Measurements from ENCODE around the gene E4F1. TPM values are rescaled to one million over a fixed set of nuclear protein-coding genes. Genes with fewer than 3 reads are reported as not detected.

Gene E4F1
- total and polyA plus RNA-seq, 7 donors, result 10.8 to 26.9 (median 19.4) TPM

DNA sequence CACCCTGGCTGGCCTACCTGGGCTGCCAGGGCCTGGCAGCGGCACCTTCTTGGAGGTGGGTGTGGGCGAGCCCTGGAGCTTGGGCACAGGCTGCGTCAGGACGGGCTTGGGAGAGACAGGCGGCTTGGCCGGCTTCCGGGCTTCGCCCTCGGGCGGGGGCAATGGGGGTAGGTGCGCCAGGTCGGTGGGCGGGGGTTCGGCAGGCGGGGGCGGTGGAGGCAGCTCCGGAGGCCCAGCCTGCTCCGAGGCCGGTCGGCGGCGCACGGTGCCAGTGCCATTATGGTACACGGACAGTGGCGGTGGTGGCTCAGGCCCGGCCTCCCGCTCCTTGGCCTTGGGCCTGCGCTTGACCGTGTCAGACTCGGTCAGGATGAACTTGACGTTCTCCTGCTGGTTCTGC is 43.8 kb upstream of the E4F1 start:
- Histone ChIP-seq H3K9me3 (no peaks in the 10 kb centered on the region), H3K4me1 (peaks cover 0 to 5% (median 0%) of the 10 kb centered on the region in 4 donors), H3K36me3 (peaks cover 21 to 36% (median 27%) of the 10 kb centered on the region in 4 donors), H3K4me3 (no peak overlapping the region), H3K27ac (no peak overlapping the region), H3K27me3 (peaks cover 0 to 8% (median 0%) of the 10 kb centered on the region in 3 donors)
- WGBS, 2 donors, result 87 to 95% methylated on average over 31 of the region's 31 CpGs
- DNase-seq, result no peak
- intact Hi-C loops (cut with DNase I), result no loop called here
- TF ChIP-seq EP300 (IDR thresholded peaks at IDR 0.05) (no peak), POLR2AphosphoS5 (IDR thresholded peaks at IDR 0.05) (no peak), POLR2A (IDR thresholded peaks at IDR 0.05) (no peak)
- TF ChIP-seq, protein P1, sequence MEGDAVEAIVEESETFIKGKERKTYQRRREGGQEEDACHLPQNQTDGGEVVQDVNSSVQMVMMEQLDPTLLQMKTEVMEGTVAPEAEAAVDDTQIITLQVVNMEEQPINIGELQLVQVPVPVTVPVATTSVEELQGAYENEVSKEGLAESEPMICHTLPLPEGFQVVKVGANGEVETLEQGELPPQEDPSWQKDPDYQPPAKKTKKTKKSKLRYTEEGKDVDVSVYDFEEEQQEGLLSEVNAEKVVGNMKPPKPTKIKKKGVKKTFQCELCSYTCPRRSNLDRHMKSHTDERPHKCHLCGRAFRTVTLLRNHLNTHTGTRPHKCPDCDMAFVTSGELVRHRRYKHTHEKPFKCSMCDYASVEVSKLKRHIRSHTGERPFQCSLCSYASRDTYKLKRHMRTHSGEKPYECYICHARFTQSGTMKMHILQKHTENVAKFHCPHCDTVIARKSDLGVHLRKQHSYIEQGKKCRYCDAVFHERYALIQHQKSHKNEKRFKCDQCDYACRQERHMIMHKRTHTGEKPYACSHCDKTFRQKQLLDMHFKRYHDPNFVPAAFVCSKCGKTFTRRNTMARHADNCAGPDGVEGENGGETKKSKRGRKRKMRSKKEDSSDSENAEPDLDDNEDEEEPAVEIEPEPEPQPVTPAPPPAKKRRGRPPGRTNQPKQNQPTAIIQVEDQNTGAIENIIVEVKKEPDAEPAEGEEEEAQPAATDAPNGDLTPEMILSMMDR (IDR thresholded peaks at IDR 0.05), result no peak

DNA sequence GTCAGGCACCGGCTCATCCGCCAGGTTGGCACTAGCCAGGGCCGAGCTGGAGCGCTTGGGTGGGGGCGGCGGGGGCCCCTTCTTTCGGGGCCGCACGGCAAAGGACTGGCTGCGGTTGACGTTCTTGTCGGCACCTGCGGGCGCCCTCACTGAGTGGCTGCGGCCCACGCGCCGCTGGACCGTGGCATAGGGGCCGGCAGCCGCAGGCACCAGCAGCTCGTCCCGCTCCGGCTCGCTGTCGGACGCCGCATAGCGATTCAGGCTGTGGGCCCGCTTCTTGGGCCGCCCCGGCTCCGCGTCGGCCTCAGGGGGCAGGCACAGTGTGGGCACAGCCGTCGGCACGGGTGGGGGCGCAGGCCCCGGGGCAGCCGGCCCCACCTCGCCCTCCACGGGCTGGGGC is 42.9 kb upstream of the E4F1 start:
- Histone ChIP-seq H3K4me3 (no peak overlapping the region), H3K27me3 (peaks cover 0 to 8% (median 0%) of the 10 kb centered on the region in 3 donors), H3K36me3 (peaks cover 12 to 27% (median 18%) of the 10 kb centered on the region in 4 donors), H3K27ac (no peak overlapping the region), H3K9me3 (no peaks in the 10 kb centered on the region), H3K4me1 (peaks cover 0 to 5% (median 0%) of the 10 kb centered on the region in 4 donors)
- 95 to 96% methylated on average over 43 of the region's 43 CpGs for WGBS, 2 donors
- intact Hi-C loops (cut with DNase I), result no loop called here
- DNase-seq, result no peak
- TF ChIP-seq POLR2AphosphoS5 (IDR thresholded peaks at IDR 0.05), result no peak
- TF ChIP-seq, protein P1 (IDR thresholded peaks at IDR 0.05), result no peak
- TF ChIP-seq EP300 (IDR thresholded peaks at IDR 0.05), result no peak
- TF ChIP-seq POLR2A (IDR thresholded peaks at IDR 0.05), result no peak

- 62 to 82% methylated on average over 46 of the region's 46 CpGs for WGBS, 2 donors
- Histone ChIP-seq H3K9me3 (no peaks in the 10 kb centered on the region), H3K36me3 (peaks cover 4 to 19% (median 10%) of the 10 kb centered on the region in 4 donors), H3K27ac (no peak overlapping the region), H3K4me1 (peaks cover 0 to 5% (median 0%) of the 10 kb centered on the region in 4 donors), H3K4me3 (no peak overlapping the region), H3K27me3 (peaks cover 0 to 8% (median 0%) of the 10 kb centered on the region in 3 donors)
- TF ChIP-seq POLR2AphosphoS5 (IDR thresholded peaks at IDR 0.05) (no peak), POLR2A (IDR thresholded peaks at IDR 0.05) (no peak), EP300 (IDR thresholded peaks at IDR 0.05) (no peak)
- TF ChIP-seq, protein P1 (IDR thresholded peaks at IDR 0.05), result no peak
- DNase-seq, result no peak
- intact Hi-C loops (cut with DNase I), result no loop called here
These were observed 42.1 kb upstream of the E4F1 start for GRCh38 chr16:2180962-2181923.

- peaks cover 0 to 8% (median 0%) of the 10 kb centered on the region in 3 donors for H3K27me3 ChIP-seq
- no peak for DNase-seq
- no peak overlapping the region for H3K4me3 ChIP-seq
- H3K4me1 ChIP-seq, result peaks cover 0 to 5% (median 0%) of the 10 kb centered on the region in 4 donors
- no peak overlapping the region for H3K27ac ChIP-seq
- H3K9me3 ChIP-seq, result no peaks in the 10 kb centered on the region
- intact Hi-C loops (cut with DNase I), result no loop called here
- peaks cover 0 to 12% (median 4%) of the 10 kb centered on the region in 4 donors for H3K36me3 ChIP-seq
- 87 to 92% methylated on average over 20 of the region's 20 CpGs for WGBS, 2 donors
- TF ChIP-seq POLR2AphosphoS5 (IDR thresholded peaks at IDR 0.05) (no peak), POLR2A (IDR thresholded peaks at IDR 0.05) (no peak), EP300 (IDR thresholded peaks at IDR 0.05) (no peak)
- TF ChIP-seq, protein P1 (IDR thresholded peaks at IDR 0.05), result no peak
These were observed 41.4 kb upstream of the E4F1 start for GRCh38 chr16:2181952-2182351.
